GM18517 (cell line): Measurements from ENCODE around the gene LZTR1.
A peak's percentile ranks its signal among the peaks of the same experiment; 100 is the strongest.
"Not testable (repeated sequence)": the region's sequence is repeated elsewhere in the genome, so short reads cannot be mapped to it uniquely, and the experiment has no call there.

Source experiments
- ATAC-seq: cut with Tn5 transposase; IDR thresholded peaks from one replicate; pipeline ENCODE4 v1.9.1; 2021; ENCODE audit warnings: mild to moderate bottlenecking, moderate library complexity; ENCODE audit not compliant: unreplicated experiment

Gene LZTR1

GRCh38 chr22:20994128-20994901 lies 12.2 kb downstream of the LZTR1 start:
- ATAC-seq: no peak

- no peak for ATAC-seq
These were observed 12.8 kb downstream of the LZTR1 start for GRCh38 chr22:20994902-20995241.

DNA sequence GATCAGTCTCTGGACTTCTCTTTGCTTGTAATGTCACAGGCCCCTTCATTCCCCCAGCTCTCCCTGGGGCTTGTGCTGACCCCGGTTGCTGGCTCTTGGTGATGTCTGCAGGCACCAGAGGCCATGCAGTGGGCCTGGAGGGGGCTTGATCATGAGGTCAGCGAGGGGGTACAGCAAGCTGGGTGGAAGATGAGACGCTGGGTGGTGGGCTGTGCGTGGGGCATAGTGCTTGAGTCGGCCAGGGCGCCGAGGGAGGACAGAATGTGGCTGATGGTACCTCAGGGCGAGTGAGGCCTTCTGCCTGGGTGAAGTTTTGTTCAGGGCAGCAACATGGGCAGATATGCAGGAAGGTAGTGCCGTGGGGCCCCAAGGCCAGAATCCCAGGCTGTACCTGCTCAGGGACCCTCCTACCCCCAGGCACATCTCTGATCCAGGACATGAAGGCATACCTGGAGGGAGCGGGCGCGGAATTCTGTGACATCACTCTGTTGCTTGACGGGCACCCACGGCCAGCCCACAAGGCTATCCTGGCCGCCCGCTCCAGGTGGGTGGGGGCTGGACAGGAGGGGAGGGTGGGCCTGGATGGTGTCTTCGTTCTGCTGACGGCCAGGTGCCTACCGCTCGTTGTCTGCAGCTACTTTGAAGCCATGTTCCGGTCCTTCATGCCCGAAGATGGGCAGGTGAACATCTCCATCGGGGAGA lies 13.4 kb downstream of the LZTR1 start:
- no peak for ATAC-seq

DNA sequence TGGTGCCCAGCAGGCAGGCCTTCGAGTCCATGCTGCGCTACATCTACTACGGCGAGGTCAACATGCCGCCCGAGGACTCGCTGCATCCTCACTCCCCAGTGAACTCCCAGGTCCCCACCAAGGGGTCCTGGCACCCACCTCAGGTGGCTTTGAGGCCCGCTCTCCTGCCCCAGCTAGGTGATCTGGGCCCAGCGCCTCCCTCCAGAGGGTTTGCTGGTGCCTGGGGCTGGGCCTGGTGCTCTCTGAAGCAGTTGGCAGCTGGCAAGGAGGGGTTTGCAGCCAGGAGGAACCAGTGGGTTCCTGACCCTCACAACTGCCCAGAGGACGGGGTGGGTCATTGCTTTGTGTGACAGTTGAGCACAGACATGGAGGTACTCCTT lies 13.9 kb downstream of the LZTR1 start:
- ATAC-seq: no peak

GRCh38 chr22:20996598-20997535 lies 14.8 kb downstream of the LZTR1 start:
- no peak for ATAC-seq

DNA sequence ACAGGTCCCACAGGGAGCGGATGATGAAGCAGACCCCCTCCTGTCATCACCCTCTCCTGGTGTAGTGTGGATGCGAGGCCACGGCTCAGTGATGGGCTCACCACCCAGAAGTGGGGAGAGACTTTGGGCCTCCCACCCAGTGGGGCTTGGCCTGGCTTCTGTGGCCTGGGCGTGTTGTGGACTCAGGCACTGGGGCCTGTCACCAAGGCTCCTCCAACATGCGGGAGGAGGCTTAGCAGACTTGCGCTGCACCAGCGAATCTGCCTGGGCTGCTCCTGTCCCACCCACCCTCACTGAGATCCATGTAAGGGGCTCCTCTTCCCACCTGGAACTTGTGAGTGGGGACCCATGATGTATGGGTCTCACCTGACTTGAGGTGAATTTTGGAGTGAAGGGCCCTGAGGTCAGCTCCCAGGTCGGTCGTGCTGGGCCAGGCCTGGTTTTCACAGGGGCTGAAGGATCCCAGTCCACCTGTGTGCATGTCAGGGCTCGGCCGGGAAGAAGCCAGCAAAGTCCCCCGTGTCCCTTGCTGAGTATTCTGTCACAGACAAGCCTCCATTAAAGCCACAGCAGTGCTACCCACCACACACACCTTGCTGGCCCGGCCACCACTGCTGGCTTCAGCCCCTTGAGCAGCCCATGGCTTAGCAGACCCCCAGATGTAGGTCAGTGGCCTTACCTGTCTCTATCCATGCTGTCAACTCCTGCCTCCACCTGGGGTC lies 15.6 kb downstream of the LZTR1 start:
- ATAC-seq: no peak

DNA sequence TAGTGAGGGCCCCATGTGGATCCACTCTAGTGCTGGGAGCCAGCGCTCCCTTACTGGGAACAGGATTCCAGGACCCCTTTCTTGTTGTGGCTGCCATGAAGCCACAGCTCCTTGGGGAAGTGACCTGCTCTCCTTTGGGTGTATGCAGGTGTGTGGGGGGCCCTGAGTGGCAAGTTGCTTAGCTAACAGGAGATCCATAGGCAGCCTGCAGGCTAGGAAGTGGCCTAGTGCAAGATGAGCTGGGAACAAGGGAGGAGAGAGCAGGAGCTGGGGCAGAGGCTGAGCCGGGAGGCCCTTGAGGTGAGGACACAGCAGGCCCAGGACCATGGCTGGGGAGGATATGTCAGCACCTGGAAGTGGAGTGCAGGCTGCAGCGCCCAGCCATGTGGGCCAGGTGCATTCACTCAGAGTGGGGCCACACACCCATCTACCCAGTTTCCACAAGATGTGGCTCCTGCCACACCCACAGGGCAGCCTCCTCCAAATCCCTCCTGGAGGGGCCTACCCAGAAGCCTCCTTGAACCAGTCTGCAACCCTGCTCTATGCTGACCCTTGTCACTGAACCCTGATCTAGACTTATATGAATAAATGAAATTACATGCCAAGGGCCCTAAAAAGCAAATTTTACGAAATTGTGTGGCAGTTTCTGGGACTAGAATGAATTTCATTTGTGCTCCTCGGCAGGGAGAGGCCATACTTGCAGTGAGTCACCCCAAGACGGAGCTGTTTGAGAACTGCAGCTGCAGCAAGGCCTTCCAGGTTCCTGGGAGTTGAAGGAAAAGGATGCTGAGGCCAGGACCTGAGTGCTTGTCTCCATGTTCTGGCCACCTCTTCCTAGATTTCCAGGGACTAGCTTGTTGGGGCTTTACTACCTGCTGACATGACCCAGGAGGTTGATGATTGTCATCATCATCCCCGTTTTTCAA lies 16.6 kb downstream of the LZTR1 start:
- ATAC-seq: no peak

DNA sequence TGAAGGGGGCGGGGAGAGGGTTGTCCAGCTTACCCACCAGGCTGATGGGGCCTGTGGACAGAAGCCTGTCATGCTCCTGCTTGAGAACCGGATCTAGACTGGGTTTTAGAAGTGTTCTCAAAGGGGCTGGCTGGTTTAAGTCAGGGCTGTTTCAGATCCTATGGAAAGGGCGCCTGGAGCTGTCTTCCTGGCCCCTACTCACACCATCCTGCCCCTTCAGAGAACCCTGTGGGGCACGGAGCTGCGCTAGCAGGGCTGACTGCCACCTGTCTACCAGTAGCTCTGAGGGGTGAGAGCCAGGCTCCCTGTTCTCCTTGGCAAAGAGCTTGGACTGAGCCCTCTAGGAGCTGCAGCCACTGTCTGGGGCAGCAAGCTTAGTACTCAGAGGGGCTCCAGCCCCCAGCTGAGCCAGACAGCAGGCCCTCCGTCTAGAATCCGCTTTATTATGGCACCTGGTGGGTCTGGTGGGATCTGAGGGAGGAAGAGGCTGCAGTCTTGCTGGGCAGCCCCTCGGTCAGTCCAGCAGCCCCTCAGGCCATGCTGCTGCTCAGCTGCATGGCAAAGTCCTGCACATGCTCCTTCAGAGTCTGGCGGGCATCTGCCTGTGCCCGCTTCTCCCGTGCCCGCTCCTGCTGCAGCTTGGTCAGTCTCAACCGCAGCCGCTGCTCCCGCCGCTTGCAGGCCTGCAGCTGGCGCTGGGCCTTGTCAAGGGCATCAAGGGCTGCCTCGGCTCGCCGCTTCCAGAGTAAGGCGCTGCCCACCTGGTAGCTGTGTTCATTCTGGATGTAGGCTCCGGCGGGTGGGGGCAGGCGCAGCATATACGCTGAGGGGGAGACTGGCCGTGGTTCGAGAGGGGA lies 17.5 kb downstream of the LZTR1 start:
- ATAC-seq: no peak

GRCh38 chr22:21000207-21000986 lies 18.3 kb downstream of the LZTR1 start:
- ATAC-seq: no peak

- no peak for ATAC-seq
These were observed 19.0 kb downstream of the LZTR1 start for GRCh38 chr22:21000987-21001600.

DNA sequence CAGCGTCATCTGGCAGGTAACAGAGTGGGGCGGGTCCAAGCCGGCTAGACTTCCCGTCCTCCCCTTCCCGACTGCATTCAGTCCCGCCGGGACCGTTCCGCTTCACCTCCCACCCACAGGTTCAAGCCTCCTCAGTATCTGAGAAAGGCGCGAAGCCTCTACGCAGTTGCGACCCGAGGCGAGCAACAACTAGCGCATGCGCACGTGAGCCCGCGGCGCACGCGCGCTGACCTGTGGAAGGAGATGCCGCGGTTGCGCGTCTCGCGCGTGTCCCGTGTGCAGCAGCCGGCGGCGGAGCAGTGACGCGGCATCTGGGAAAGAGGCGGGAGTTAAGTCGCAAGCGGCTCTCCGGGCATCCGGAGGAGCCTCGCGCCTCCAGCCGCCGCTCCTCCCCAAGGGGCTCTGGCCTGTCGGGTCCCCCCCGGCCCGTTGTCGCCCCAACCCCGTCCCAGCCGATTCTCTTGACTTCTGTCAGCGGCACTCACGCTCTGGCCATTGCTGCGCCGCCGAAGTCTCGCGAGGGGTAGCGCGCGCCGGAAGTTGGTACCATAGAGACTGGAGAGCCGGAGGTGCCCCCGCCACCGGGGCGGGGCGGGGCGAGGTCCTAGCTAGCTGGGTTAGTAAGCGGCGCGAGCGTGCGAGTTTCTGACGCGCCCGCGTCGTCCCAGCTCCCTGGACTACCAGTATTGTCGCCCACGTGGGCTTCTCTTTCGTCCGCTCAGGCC lies 19.7 kb downstream of the LZTR1 start, which contains the start of gene THAP7:
TSS of gene THAP7 (minus strand) at position 518 of the 725 bp plus-strand sequence. CDS start at position 311, 207 bp downstream.
- ATAC-seq: peak; percentile 75

DNA sequence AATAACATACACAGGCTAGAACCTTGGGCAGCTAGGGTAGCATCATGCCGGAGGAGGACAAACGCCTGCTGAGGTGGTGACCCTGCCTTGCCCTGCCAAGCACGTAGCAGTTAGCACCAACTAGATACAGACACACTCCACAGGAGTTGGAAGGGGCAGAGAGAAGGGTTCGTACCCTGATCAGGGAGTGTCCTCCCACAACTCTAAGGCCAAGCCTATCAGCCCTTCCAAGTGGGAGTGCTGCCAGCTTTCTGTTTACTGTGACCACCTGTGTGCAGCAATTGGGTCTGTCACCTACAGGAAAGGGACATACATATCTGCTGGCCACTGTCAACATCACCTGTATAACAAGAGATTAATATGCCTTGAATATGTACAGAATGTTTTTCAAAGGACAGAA lies 21.7 kb downstream of the LZTR1 start:
- no peak for ATAC-seq

- ATAC-seq: not testable (repeated sequence)
These were observed 27.1 kb downstream of the LZTR1 start for GRCh38 chr22:21009208-21009607.

- no peak for ATAC-seq
These were observed 27.7 kb downstream of the LZTR1 start for GRCh38 chr22:21009638-21010425.

GRCh38 chr22:21010426-21011113 lies 28.5 kb downstream of the LZTR1 start:
- no peak for ATAC-seq
